ENCODE data around the gene HDAC11. TPM values are rescaled to one million over a fixed set of nuclear protein-coding genes. Genes with fewer than 3 reads are reported as not detected.

The HDAC11 gene
- polyA plus RNA-seq, 1 donor (not counting 4 experiments of a cell fraction or from before 2014, with no cell fraction given), result 12.6 TPM

GRCh38 chr3:13495351-13495813 lies 15.3 kb downstream of the HDAC11 start:
- H3K4me1 ChIP-seq (ENCODE audit: control insufficient read depth, extremely low read depth, insufficient read depth, low read length), result peaks cover 11% of the 10 kb centered on the region
- dilution Hi-C loops (cut with MboI; ENCODE audit: extremely low pct_ligation_motif_present, low sequenced_read_pairs), result no loop called here
- H4K20me1 ChIP-seq (ENCODE audit: control insufficient read depth, extremely low read depth, insufficient read depth, low read length), result no peaks in the 10 kb centered on the region
- peaks cover 0 to 6% of the 10 kb centered on the region in 2 experiments for H3K36me3 ChIP-seq (ENCODE audit: control insufficient read depth in 2 of 2, extremely low read depth in 1 of 2, insufficient read depth in 2 of 2, low read length in 2 of 2)
- H3K79me2 ChIP-seq (ENCODE audit: control insufficient read depth, insufficient read depth, low read length), result no peaks in the 10 kb centered on the region
- no peaks in the 10 kb centered on the region for H3K27me3 ChIP-seq (ENCODE audit: control insufficient read depth, extremely low read depth, insufficient read depth, low read length)
- FAIRE-seq, result no peak
- TF ChIP-seq EZH2 (IDR thresholded peaks at IDR 0.05; ENCODE audit: low read length), result no peak
- TF ChIP-seq CTCF (optimal IDR thresholded peaks at IDR 0.05 in 1 of 3, IDR thresholded peaks at IDR 0.05 in 1 of 3, conservative IDR thresholded peaks at IDR 0.05 in 1 of 3; ENCODE audit: extremely low read depth in 1 of 3, insufficient read depth in 2 of 3, low read length in 3 of 3), result no peak
- H3K9me3 ChIP-seq (ENCODE audit: control insufficient read depth, low read depth, low read length), result no peaks in the 10 kb centered on the region
- no peak overlapping the region for H3K4me2 ChIP-seq (ENCODE audit: control insufficient read depth, extremely low read depth, insufficient read depth, low read depth, low read length)
- no peak overlapping the region for H3K9ac ChIP-seq (ENCODE audit: control insufficient read depth, extremely low read depth, insufficient read depth, low read length)
- DNase-seq (ENCODE audit: low read depth, low spot score), result no peak
- no peak overlapping the region for H3K4me3 ChIP-seq (ENCODE audit: control insufficient read depth in 2 of 3, extremely low read depth in 1 of 3, insufficient read depth in 2 of 3, low read depth in 1 of 3, low read length in 3 of 3)
- no peak overlapping the region for H2AFZ ChIP-seq (ENCODE audit: control insufficient read depth, low read length)
- H3K9me1 ChIP-seq (ENCODE audit: control insufficient read depth, extremely low read depth, insufficient read depth, low read length), result no peaks in the 10 kb centered on the region
- no peak overlapping the region for H3K27ac ChIP-seq (ENCODE audit: control insufficient read depth, insufficient read depth, low read length)

GRCh38 chr3:13495921-13496723 lies 16.0 kb downstream of the HDAC11 start:
- no peaks in the 10 kb centered on the region for H4K20me1 ChIP-seq (ENCODE audit: control insufficient read depth, extremely low read depth, insufficient read depth, low read length)
- peaks cover 0 to 6% of the 10 kb centered on the region in 2 experiments for H3K36me3 ChIP-seq (ENCODE audit: control insufficient read depth in 2 of 2, extremely low read depth in 1 of 2, insufficient read depth in 2 of 2, low read length in 2 of 2)
- no peak overlapping the region for H3K9ac ChIP-seq (ENCODE audit: control insufficient read depth, extremely low read depth, insufficient read depth, low read length)
- H3K4me1 ChIP-seq (ENCODE audit: control insufficient read depth, extremely low read depth, insufficient read depth, low read length), result peaks cover 13% of the 10 kb centered on the region
- no peaks in the 10 kb centered on the region for H3K27me3 ChIP-seq (ENCODE audit: control insufficient read depth, extremely low read depth, insufficient read depth, low read length)
- FAIRE-seq, result peak; percentile 92
- dilution Hi-C loops (cut with MboI; ENCODE audit: extremely low pct_ligation_motif_present, low sequenced_read_pairs), result no loop called here
- no peaks in the 10 kb centered on the region for H3K9me3 ChIP-seq (ENCODE audit: control insufficient read depth, low read depth, low read length)
- no peaks in the 10 kb centered on the region for H3K79me2 ChIP-seq (ENCODE audit: control insufficient read depth, insufficient read depth, low read length)
- H3K27ac ChIP-seq (ENCODE audit: control insufficient read depth, insufficient read depth, low read length), result no peak overlapping the region
- no peak overlapping the region for H3K4me3 ChIP-seq (ENCODE audit: control insufficient read depth in 2 of 3, extremely low read depth in 1 of 3, insufficient read depth in 2 of 3, low read depth in 1 of 3, low read length in 3 of 3)
- peak overlapping the region; percentile 3 for H3K4me2 ChIP-seq (ENCODE audit: control insufficient read depth, extremely low read depth, insufficient read depth, low read depth, low read length)
- no peak overlapping the region for H2AFZ ChIP-seq (ENCODE audit: control insufficient read depth, low read length)
- no peak for TF ChIP-seq EZH2 (IDR thresholded peaks at IDR 0.05; ENCODE audit: low read length)
- TF ChIP-seq CTCF (optimal IDR thresholded peaks at IDR 0.05 in 1 of 3, IDR thresholded peaks at IDR 0.05 in 1 of 3, conservative IDR thresholded peaks at IDR 0.05 in 1 of 3; ENCODE audit: extremely low read depth in 1 of 3, insufficient read depth in 2 of 3, low read length in 3 of 3), result peak in 2 of 3 experiments; percentile 90 to 99
- DNase-seq (ENCODE audit: low read depth, low spot score), result no peak
- no peaks in the 10 kb centered on the region for H3K9me1 ChIP-seq (ENCODE audit: control insufficient read depth, extremely low read depth, insufficient read depth, low read length)
